HCEC 1CT (cell line): ENCODE data around the gene ADM2.
"Not testable (repeated sequence)": the region's sequence is repeated elsewhere in the genome, so short reads cannot be mapped to it uniquely, and the experiment has no call there.

Experiments used
- DNase-seq: peaks from one replicate; pipeline ENCODE4 v3.0.0-alpha.2; 2017

Gene ADM2

DNA sequence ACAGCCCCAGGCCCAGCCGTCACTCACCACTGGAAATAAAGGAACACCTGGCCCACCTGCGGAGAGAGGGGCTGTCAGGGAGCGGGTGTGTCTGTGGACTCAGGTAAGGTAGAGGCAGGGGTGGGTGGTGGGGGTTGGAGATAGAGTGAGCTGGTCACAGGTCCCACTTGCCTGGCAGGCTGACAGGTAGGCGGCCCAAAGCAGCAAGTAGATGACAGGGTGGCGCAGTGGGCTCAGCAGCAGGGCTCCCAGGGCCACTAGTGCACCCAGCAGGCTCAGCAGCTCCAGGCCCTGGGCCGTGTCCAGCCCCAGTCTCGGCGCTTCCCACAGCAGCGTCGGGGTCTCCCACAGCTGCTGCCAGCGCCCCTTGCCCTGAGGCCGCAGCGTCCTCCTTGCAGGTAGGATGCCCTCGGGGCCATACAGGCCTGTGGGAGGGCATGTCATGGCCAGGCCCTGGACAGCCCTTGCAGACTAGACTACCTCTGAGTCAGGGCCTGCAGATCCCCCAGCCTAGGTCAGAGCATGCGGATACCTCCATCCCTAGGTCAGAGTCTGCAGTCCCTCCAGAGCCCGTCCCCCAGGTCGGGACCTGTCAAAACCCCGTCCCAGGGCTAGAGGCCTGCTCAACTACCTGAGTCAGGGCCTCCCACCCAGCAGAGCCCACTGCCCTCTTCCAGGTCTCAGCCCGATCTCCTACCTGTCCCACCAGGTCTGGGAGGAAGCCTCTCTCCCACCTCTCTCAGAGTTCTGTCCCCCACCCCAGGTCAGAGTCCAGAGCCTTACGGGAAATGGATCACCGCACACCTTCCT is 25.5 kb downstream of the ADM2 start:
- DNase-seq, result no peak

DNA sequence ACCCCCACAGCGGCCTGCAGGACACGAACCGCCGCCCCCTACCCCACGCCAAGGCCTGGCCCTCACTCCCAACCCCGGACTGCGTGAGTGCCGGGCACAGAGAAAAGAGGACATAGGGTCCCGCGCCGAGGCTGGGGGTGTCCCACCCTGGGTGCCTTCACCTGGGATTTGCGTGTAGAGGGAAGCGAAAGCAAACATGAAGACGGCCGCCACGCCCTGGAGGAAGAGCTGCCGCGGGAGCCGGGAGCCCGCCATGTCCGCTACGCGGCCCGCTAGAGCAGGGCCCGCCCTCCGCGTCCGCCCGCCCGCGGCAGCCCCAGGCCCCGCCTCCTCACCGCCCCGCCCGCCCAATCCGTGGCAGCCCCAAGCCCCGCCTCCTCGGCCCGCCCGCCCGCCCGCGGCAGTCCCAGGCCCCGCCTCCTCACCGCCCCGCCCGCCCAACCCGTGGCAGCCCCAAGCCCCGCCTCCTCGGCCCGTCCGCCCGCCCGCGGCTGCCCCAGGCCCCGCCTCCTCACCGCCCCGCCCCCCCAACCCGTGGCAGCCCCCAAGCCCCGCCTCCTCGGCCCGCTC is 26.2 kb downstream of the ADM2 start, which contains the start of gene LMF2:
Gene LMF2, minus strand, starts transcription at position 282 of the 570 bp plus-strand sequence. Its CDS starts 27 bp downstream, at position 255.
- DNase-seq, result no peak

DNA sequence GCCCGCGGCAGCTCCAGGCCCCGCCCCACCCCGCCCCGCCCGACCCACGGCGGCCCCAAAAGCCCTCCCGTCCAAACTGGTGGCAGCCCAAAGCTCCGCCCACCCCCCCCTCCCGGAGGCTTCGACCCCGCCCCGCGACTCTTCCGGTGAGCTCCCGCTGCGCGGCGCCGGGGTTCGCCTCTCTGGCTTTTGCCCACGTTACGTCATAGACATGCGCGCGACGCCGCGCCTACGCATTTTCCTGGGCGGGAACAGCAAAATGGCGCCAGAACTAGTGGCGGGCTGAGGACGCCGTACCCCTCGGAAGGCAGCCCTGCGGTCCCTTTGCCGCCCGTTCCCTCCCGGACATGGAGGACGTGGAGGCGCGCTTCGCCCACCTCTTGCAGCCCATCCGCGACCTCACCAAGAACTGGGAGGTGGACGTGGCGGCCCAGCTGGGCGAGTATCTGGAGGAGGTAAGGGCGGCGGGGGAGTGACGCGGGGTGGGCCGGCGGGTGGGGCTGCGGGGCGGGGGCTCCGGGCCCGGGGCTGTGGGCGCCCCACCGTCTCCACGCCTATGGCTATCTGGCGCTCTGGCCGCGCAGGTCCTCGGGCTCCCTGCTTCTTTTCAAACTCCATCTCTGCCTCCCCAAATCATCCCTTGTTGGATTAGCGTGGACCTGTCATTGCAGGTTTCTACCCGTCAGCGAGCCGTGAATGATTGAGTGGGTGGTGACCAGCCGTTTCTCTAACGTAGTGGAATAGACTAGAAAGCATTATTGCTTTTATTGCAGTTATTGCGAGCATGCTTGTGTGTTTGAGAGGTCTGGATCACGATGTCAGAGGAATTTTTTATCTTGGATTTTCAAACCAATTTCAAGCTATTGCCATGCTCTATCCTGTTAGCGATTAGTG is 26.9 kb downstream of the ADM2 start, which contains the start of gene NCAPH2:
Gene NCAPH2, plus strand, starts transcription at position 234 of the 894 bp plus-strand sequence. Its CDS starts 114 bp downstream, at position 348.
- peak; percentile 92 for DNase-seq

DNA sequence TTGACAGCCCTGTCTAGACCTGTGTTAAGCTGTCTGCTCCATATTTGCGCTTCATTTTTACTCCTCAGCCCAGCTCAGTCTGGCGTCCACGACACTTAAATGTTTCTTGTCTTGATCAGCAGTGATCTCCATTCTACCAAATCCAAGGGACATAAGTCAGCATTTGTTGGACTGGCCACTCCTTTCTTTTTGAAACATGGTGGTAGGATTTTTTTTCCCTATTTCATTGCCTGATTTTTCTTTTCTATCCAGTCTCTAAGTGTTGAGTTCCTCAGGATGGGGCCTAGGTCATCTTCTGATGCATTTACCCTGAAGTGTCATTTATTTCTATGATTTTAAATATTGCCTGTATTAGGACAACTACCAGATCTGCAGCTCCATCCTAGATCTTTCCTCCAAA is 27.6 kb downstream of the ADM2 start:
- DNase-seq, result no peak

DNA sequence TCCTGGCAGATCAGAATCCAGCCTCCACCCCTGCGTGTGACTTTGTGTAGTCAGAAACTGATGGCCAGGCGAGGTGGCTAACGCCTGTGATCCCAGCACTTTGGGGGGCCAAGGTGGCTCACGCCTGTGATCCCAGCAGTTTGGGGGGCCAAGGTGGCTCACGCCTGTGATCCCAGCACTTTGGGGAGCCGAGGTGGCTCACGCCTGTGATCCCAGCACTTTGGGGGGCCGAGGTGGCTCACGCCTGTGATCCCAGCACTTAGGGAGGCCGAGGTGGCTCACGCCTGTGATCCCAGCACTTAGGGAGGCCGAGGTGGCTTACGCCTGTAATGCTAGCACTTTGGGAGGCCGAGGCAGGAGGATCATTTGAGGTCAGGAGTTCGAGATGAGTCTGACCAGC is 31.8 kb downstream of the ADM2 start:
- no peak for DNase-seq

DNA sequence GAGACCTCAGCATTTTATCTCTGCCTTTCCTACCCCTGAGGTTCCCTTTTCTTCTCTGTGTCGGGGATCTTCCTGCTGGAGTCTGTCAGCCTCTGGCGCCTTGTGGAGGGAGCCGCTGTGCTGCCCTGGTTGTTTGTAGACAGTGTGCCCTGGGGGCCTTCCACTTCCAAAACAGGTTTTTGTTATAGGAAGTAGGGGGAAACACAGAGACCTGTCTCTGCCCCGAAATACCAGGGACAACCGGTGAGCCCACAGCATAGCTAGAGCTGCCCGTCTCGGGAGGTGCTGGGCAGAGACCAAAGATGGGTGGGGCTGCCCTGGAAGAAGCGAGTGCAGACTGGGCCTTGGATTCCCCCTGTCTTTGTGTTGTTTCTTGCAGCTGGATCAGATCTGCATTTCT is 34.7 kb downstream of the ADM2 start:
- no peak for DNase-seq

DNA sequence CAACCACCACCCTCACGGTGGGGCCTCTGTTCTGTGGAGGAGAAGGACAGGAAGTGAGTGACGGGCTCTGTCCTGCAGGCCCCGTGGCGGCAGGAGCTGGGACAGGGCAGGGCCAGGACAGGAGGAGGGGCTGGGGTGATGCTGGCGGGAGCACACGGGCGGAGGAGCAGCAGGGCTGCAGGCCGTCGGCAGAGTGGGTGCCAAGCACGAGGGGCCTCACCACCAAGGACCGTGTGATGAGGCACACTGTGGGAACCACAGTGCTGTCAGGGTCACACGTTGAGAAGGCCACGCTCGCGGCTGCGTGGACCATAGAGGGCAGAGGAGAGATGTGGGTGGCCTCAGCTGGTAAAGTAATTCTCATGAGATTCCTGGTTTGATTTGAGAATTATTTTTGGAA is 35.5 kb downstream of the ADM2 start:
- DNase-seq, result no peak

DNA sequence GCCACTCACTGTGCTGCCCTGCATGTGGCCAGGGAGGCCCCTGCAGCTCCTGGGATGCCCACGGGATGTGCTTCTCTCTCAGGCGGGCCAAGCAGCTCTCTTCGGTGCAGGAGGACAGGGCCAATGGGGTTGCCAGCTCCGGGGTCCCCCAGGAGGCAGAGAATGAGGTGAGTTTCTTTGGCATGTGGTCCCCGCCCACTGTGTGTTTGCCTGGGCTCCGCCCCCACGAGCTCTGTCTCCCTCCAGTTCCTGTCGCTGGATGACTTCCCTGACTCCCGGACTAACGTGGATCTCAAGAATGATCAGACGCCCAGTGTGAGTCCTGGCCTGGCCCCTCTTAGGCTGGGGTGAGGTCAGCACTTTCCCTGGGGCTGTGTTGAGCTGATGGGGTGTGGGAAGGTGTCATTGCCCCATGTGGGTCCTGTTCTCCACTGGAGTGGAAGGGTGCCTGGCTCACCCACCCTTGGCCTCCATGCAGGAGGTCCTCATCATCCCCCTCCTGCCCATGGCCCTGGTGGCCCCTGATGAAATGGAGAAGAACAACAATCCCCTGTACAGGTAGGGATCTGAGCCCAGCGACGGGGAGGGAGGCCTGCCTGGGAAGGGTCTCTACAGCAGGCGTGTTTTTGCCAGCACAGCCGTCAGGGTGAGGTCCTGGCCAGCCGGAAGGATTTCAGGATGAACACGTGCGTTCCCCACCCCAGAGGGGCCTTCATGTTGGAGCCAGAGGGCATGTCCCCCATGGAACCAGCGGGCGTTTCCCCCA is 36.3 kb downstream of the ADM2 start:
- no peak for DNase-seq

DNA sequence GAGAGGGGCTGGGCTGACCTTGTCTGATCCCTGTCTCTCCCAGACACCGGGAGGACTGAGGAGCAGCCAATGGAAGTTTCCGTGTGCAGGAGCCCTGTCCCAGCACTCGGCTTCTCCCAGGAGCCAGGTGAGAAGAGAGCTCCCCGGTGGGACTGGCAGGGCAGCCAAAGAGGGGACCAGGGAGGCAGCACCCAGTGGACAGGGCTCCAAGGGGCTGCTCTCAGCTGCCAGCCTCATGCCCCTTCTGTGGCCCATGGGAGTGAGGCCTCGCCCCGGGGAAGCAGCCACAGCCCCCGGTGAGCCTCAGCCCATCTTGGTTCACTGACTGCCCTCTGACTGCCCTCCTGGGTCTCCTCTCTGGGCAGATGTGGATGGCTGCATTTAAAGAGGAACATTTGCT is 37.3 kb downstream of the ADM2 start:
- DNase-seq, result no peak

DNA sequence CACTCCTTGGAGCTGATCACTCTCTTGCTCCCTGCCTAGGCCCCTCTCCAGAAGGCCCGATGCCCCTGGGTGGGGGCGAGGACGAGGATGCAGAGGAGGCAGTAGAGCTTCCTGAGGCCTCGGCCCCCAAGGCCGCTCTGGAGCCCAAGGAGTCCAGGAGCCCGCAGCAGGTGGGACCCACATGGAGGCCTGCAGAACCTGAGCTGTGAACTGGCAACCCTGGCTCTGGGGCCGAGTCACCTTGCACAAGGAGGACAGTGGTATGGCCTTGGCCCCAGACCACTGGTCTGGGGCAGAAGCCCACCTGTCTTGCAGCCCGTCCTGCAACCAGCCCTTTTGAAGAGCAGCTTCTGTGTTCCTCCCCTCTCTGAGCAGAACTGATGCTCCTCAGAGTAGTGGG is 37.8 kb downstream of the ADM2 start:
- DNase-seq, result no peak

DNA sequence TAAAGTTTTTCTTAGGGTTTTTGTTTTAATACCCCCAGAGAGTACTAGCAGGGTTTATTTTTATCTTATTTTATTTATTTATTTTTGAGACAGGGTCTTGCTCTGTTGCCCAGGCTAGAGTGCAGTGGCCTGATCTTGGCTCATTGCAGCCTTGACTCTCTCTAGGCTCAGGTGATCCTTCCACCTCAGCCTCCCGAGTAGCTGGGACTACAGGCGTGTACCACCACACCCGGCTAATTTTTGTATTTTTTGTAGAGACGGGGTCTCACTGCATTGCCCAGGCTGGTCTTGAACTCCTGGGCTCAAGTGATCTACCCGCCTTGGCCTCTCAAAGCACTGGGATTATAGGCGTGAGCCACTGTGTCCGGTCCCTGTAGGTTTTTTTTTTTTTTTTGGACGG is 38.8 kb downstream of the ADM2 start:
- DNase-seq, result not testable (repeated sequence)

DNA sequence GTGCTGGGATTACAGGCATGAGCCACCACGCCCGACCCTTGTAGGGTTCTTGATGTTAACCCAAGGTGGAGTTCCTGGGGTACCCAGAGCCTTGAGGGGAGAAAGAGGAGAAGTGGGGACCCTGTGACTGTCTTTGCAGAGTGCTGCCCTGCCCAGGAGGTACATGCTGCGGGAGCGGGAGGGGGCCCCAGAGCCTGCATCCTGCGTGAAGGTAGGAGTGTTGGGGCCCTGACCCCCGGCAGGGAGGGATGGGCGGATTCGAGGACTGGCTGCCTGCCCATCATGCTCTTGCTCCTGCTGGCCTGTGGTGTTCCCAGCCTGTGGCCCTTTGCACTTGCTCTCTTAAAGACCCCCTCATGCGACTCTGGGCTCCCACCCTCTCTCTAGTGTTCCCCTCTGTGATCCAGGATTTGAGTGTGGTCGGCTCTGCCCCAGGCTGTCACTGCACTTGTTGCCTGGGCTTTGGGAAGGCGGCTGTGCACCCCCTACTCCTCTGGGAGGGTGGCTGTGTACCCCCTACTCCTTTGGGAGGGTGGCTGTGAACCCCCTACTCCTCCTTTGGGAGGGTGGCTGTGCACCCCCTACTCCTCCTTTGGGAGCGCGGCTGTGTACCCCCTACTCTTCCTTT is 39.6 kb downstream of the ADM2 start:
- DNase-seq, result no peak

DNA sequence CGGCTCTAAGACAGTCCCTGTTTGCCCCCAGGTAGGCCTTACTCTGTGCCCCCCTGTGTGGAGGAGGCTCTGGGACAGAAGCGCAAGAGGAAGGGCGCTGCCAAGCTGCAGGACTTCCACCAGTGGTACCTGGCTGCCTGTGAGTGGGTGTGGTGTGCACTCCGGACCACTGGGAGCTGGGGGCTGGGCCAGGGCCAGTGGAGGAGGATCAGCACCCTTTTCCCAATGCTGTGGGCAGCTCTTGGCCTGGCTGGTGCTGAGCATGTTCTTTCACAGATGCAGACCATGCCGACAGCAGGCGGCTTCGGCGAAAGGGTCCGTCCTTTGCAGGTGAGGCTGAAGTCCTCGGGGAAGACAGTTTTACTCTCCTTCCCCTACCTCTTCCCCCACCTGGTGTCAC is 40.4 kb downstream of the ADM2 start:
- DNase-seq, result no peak

DNA sequence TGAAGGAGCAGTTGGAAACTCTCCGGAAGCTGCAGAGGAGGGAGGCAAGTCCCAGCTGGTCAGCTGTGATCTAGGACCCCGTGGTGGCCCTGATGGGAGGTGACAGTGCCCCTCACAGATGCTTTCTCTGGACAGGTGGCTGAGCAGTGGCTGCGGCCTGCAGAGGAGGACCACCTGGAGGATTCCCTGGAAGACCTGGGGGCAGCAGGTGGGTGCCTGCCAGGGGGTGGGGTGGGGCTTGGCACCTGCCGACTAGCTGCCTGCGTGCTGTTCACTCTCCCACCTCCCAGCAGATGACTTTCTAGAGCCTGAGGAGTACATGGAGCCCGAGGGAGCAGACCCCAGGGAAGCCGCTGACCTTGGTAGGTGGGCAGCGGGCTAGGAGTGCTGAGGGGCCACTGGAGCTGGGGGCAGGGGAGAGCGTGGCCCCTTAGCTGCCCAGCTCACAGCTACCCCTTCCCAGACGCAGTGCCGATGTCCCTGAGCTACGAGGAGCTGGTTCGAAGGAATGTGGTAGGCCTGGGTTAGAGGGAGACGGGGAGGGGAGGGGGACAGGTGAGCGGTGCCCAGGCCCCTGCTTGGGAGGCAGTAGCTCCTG is 41.0 kb downstream of the ADM2 start:
- no peak for DNase-seq

DNA sequence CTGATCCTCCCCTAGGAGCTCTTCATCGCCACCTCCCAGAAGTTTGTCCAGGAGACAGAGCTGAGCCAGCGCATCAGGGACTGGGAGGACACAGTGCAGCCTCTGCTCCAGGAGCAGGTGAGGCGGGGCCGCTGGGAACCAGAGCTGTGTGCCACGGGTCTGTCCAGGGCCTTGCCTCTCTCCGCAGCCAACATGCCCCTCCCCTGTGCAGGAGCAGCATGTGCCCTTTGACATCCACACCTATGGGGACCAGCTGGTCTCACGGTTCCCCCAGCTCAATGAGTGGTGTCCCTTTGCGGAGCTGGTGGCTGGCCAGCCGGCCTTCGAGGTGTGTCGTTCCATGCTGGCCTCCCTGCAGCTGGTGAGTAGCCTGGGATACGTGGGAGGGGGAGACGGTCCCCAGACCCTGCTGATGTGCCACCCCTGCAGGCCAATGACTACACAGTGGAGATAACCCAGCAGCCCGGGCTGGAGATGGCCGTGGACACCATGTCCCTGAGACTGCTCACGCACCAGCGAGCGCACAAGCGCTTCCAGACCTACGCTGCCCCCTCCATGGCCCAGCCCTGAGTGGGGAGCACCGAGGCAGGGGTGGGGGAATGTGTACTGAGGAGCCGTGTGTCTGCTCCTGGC is 41.6 kb downstream of the ADM2 start:
- no peak for DNase-seq

DNA sequence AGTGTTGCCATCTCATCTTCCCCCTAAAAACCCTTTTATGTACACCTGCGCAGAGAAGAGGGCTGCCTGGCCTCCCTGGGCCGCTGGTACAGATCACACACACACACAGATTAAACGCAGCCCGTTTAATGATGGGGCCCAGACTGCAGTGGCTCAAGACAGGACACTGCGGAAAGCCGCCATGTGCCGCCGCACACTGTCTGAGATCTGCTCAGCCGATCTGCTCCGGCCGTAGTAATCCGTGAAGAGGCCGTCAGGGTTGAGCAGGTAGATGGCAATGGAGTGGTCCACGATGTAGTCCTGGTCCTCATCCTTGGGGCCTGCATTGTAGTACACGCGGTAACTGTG is 42.1 kb downstream of the ADM2 start:
- no peak for DNase-seq

DNA sequence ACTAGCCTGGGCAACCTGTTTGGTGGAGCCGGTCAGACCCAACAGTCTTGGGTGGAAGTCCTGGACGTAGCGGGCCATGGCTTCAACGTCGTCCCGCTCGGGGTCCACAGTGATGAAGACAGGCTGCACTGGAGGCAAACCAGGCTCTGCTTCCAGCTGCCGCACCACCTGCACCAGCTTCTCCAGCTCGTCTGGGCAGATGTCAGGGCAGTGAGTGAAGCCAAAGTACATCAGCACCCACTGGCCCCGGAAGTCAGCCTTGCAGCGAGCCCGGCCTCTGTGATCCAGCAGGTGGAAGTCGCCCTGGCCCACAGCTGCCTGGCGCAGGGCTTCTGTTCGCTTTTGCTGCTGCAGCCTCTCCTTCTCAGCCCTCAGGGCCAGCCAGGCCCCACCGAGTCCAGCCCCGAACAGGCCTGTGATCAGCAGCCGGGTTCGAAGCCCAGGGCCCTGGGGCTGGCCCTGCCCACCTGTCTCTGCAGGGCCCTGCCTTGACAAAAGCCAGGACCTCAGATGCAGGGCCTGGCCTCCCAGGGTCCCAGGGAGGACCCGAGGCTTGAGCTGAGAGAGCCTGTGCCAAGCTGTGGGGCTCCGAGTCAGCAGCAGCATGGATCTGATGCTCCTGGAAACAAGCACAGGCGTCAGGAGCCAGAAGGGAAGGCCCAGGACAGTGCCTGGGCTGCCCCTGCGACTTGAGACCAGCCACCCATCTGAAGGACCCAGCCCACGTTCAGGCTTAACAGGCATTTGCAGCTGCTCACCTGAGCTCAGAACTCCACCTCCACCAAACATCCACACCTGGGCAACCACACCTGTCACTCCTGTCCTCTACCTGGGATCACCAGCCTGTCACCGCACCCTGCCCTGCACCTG is 42.7 kb downstream of the ADM2 start:
- DNase-seq, result no peak

DNA sequence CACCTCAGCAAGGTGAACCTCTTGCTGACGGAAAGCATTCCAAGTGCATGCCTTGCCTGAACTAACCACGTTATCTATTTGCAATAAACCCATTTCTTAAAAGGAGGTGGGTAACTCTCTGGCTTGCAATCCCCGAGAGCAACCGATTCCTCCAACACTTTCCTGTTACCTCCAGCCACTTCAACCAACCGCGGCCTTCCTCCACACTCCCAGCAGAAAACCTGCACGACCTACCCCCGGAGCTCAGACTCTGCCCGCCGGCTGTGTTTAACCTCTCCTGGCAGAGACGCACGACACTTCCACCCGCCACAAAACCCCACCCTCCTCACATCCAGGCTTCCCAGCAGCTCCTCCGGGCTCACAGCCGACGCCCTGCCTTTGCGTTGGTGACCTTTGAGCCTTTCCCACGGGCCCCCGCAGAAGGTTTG is 43.3 kb downstream of the ADM2 start:
- DNase-seq, result no peak

DNA sequence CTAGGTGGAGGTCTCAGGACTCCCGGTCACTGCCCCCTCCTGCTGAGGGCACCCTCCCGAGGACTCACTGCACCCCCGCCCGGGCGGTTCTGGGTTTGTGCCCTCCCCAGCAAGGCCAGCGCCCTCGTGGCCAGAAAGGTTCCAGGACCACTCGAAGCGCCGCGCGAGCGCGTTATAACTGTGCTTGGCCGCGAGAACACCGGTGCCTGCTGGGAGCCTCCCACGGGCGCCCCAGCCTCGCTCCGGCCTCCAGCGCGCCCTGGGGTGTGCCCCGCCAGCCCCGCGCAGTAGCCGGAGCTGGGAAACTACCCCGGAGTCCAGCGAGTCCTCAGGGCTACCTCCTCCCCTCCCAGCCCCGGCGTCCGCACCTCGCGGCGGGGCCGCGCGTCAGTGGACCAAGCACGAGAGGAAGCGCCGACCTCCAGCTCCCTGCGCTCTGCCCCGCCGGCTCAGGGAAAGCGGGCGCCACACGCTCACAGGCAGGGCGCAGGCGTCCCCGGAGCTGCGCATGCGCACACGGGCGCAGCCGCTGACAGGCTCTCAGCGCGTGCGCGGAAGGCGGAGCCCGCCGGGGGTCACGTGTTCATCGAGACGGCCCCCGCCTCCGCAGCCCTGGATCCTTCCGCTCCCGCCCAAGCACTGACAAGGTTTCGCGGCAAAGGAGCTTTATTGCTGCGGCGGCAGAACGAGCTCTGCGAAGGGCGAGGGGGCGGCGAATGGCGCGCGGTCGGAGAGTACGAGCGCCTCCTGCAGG is 43.9 kb downstream of the ADM2 start, which contains the start of gene SCO2:
Gene SCO2, minus strand, starts transcription at position 495 of the 754 bp plus-strand sequence. CDS start 1,187 bp downstream, outside the sequence.
- peak; percentile 95 for DNase-seq

DNA sequence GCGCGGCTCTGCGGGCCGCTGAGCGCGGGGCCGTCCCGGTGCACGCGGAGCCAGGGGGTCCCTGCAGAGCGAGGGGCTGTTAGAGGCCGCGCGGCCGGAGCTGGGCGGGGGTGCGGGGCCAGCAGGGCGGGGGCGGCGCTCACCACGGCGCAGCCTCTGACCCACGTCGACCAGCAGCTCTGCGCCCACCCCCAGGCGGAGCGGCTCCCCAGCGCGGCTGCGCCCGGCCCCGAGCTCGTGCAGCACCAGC is 44.4 kb downstream of the ADM2 start:
- DNase-seq, result no peak
